22Rv1 (cell line): ENCODE results near the gene PRKCG.

Experiments used
- CTCF ChIP-seq: fragments of 450-650 bp; IDR thresholded peaks from 2 replicates; pipeline ENCODE4 v1.5.1; 2017; ENCODE audit warnings: mild to moderate bottlenecking
- ZFX ChIP-seq: fragments of 450-650 bp; IDR thresholded peaks from 2 replicates; pipeline ENCODE4 v1.6.1; 2017; ENCODE audit warnings: antibody characterized with exemption, borderline replicate concordance

GRCh38 chr19:53897459-53897858 is 15.5 kb downstream of the PRKCG start:
- no peak for TF ChIP-seq CTCF
- TF ChIP-seq ZFX, result no peak
